SU-DHL-6 (cell line): ENCODE measurements around the gene EDRF1.

Source experiments
- EZH2phosphoT487 ChIP-seq: fragments of 200-600 bp; sonication (generic), shearing (Covaris generic); conservative IDR thresholded peaks from 2 replicates; pipeline ENCODE4 v1.6.1; 2018; ENCODE audit warnings: mild to moderate bottlenecking, antibody characterized with exemption, low read length, moderate library complexity, mixed read lengths
- TF ChIP-seq, protein P1 (sequence below): fragments of 200-600 bp; sonication (generic); IDR thresholded peaks from one replicate; pipeline ENCODE4 v1.5.1; 2017; ENCODE audit warnings: antibody characterized with exemption, mild to moderate bottlenecking, low read length, moderate library complexity; ENCODE audit not compliant: insufficient read depth, poor library complexity, severe bottlenecking

- TF ChIP-seq, protein P1, sequence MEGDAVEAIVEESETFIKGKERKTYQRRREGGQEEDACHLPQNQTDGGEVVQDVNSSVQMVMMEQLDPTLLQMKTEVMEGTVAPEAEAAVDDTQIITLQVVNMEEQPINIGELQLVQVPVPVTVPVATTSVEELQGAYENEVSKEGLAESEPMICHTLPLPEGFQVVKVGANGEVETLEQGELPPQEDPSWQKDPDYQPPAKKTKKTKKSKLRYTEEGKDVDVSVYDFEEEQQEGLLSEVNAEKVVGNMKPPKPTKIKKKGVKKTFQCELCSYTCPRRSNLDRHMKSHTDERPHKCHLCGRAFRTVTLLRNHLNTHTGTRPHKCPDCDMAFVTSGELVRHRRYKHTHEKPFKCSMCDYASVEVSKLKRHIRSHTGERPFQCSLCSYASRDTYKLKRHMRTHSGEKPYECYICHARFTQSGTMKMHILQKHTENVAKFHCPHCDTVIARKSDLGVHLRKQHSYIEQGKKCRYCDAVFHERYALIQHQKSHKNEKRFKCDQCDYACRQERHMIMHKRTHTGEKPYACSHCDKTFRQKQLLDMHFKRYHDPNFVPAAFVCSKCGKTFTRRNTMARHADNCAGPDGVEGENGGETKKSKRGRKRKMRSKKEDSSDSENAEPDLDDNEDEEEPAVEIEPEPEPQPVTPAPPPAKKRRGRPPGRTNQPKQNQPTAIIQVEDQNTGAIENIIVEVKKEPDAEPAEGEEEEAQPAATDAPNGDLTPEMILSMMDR, result no peak
- no peak for TF ChIP-seq EZH2phosphoT487
Observed at GRCh38 chr10:125785791-125786190, 66.3 kb downstream of the EDRF1 start.
